ENCODE data around the gene RBMY1E.
"Not testable (repeated sequence)": the region's sequence is repeated elsewhere in the genome, so short reads cannot be mapped to it uniquely, and the experiment has no call there.

Gene RBMY1E

DNA sequence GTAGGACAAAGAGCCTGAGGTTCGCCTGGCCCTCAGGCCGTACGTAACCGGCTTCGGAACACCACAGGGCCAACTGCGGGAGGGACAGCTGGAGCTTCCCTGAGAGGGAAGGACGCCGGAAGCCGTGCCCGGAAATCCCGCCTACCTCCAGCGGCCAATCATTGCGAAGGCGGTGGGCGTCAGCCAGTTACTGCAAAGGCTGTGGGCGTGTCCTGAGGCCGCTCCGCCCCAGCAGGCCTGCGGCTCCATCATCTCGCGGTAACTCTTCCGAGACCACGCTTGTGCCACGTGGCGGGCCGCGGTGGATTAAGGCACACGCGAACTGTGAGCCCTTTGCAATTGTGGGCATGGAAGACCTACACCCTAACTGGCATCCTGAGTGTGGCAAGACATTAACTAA lies at the start of gene RBMY1E:
Gene RBMY1E (minus strand): TSS at position 101 of the 400 bp plus-strand sequence. CDS start 1,978 bp downstream, outside the sequence.
- not testable (repeated sequence) for DNase-seq (ENCODE audit: low read depth)

DNA sequence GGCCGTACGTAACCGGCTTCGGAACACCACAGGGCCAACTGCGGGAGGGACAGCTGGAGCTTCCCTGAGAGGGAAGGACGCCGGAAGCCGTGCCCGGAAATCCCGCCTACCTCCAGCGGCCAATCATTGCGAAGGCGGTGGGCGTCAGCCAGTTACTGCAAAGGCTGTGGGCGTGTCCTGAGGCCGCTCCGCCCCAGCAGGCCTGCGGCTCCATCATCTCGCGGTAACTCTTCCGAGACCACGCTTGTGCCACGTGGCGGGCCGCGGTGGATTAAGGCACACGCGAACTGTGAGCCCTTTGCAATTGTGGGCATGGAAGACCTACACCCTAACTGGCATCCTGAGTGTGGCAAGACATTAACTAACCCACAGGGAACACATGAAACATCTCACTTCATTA lies 23.4 kb downstream of the RBMY1E start, which contains the start of gene RBMY1D:
Gene RBMY1D (minus strand): TSS at position 101 of the 400 bp plus-strand sequence. CDS start 2,013 bp downstream, outside the sequence.
- DNase-seq (ENCODE audit: low read depth), result not testable (repeated sequence)

DNA sequence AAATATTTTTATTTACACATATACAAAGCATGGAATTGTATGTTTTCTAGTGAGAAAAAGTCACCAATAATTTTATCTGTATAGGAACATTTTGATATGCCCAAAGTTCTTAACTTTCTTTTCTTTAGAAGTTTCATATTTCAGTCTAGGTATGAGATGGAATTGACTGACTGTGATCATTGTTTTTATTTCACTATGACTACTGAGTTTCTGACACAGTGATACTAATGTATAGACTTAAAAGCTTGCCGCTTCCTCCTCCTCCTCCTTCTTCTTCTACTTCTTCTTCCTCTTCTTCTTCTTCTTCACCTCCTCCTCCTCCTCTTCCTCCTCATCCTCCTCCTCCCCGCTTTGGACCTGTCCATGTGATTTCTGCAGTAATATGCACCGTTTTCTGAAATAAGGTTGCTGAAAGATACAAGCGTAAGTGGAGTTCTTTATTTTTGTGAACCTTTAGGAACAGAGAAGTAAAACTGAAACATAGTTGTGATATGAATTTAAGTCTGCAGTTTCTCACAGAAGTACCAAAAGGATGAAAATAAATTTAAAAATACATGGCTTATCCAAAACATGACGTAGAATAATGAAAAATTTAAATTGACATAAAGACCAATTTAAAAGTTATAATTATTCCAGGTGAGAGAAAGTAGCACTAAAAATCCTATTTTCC lies 48.3 kb downstream of the RBMY1E start:
- DNase-seq (ENCODE audit: low read depth), result not testable (repeated sequence)
